ENCODE results near the gene SPTLC1.
"Not testable (repeated sequence)": the region's sequence is repeated elsewhere in the genome, so short reads cannot be mapped to it uniquely, and the experiment has no call there.

Gene SPTLC1

GRCh38 chr9:92140074-92140753 is 25.0 kb upstream of the SPTLC1 start:
- peak; percentile 65 for DNase-seq (ENCODE audit: low spot score)

- not testable (repeated sequence) for DNase-seq (ENCODE audit: low spot score)
Measured at GRCh38 chr9:92138960-92139540, 23.8 kb upstream of the SPTLC1 start.

GRCh38 chr9:92138157-92138959 is 23.1 kb upstream of the SPTLC1 start:
- peak; percentile 53 for DNase-seq (ENCODE audit: low spot score)

GRCh38 chr9:92136184-92136858 is 21.1 kb upstream of the SPTLC1 start:
- no peak for DNase-seq (ENCODE audit: low spot score)

- DNase-seq (ENCODE audit: low spot score), result no peak
Measured at GRCh38 chr9:92135576-92135975, 20.4 kb upstream of the SPTLC1 start.

GRCh38 chr9:92133949-92134604 is 18.9 kb upstream of the SPTLC1 start:
- peak; percentile 72 for DNase-seq (ENCODE audit: low spot score)

GRCh38 chr9:92132913-92133312 is 17.7 kb upstream of the SPTLC1 start:
- DNase-seq (ENCODE audit: low spot score), result not testable (repeated sequence)

- DNase-seq (ENCODE audit: low spot score), result no peak
Measured at GRCh38 chr9:92132501-92132900, 17.3 kb upstream of the SPTLC1 start.

- no peak for DNase-seq (ENCODE audit: low spot score)
Measured at GRCh38 chr9:92122800-92123199, 7.6 kb upstream of the SPTLC1 start.

GRCh38 chr9:92122061-92122460 is 6.8 kb upstream of the SPTLC1 start:
- DNase-seq (ENCODE audit: low spot score), result no peak

GRCh38 chr9:92121265-92121664 is 6.1 kb upstream of the SPTLC1 start:
- DNase-seq (ENCODE audit: low spot score), result no peak

- DNase-seq (ENCODE audit: low spot score), result no peak
Measured at GRCh38 chr9:92120138-92120537, 4.9 kb upstream of the SPTLC1 start.

GRCh38 chr9:92119586-92119985 is 4.4 kb upstream of the SPTLC1 start:
- DNase-seq (ENCODE audit: low spot score), result no peak

- no peak for DNase-seq (ENCODE audit: low spot score)
Measured at GRCh38 chr9:92108122-92108521, 7.1 kb downstream of the SPTLC1 start.

- DNase-seq (ENCODE audit: low spot score), result not testable (repeated sequence)
Measured at GRCh38 chr9:92105446-92106225, 9.6 kb downstream of the SPTLC1 start.

GRCh38 chr9:92103601-92104000 is 11.6 kb downstream of the SPTLC1 start:
- DNase-seq (ENCODE audit: low spot score), result not testable (repeated sequence)

- peak; percentile 49 for DNase-seq (ENCODE audit: low spot score)
Measured at GRCh38 chr9:92100237-92100911, 14.8 kb downstream of the SPTLC1 start.

- DNase-seq (ENCODE audit: low spot score), result no peak
Measured at GRCh38 chr9:92098638-92099037, 16.6 kb downstream of the SPTLC1 start.

- DNase-seq (ENCODE audit: low spot score), result peak; percentile 37
Measured at GRCh38 chr9:92097997-92098482, 17.2 kb downstream of the SPTLC1 start.

- no peak for DNase-seq (ENCODE audit: low spot score)
Measured at GRCh38 chr9:92095236-92095635, 20.0 kb downstream of the SPTLC1 start.

Data from kidney capillary endothelial cell (primary cell).